Endothelial cell of umbilical vein (primary cell): Measurements from ENCODE around the gene HAPLN1. TPM values are rescaled to one million over a fixed set of nuclear protein-coding genes. Genes with fewer than 3 reads are reported as not detected.

Experiments
- BruUV-seq: library from RNA; stranded (reverse); fragments of 400-500 nt; replicated peaks from 2 replicates; lab custom pipeline; 2021; lab: Mats Ljungman, UMichigan
- CTCF ChIA-PET: fragments of 300-600, 350-600 bp; sonication (Branson Sonifier 250); formaldehyde crosslinking; loops from one replicate; lab custom pipeline; 2021; ENCODE audit warnings: antibody characterized with exemption, inconsistent platforms; lab: Charles Lee
- POLR2A ChIA-PET: fragments of 300-600, 350-600 bp; sonication (Branson Sonifier 250); formaldehyde crosslinking; loops from one replicate; lab custom pipeline; 2021; ENCODE audit warnings: antibody characterized with exemption, inconsistent platforms; lab: Charles Lee
- DNase-seq: peaks from one replicate; pipeline ENCODE4 v3.0.0-alpha.2; 2011; ENCODE audit warnings: low read depth, low spot score
- FAIRE-seq: peaks from 2 replicates; lab custom pipeline; 2011; peaks lifted over from hg19 to GRCh38; lab: Jason Lieb, UNC
- H2AFZ ChIP-seq: 2 replicates; pipeline ENCODE4 v1.6.0; 2012; ENCODE audit warnings: low read depth, low read length, control low read depth, inconsistent platforms
- H3K27ac ChIP-seq: 2 replicates; pipeline ENCODE4 v1.5.1; 2011; ENCODE audit warnings: low read depth, mild to moderate bottlenecking, control low read depth, low read length, moderate library complexity; ENCODE audit not compliant: insufficient read depth
- H3K27me3 ChIP-seq, 2 experiments: 2 replicates each; pipeline versions ENCODE4 v1.6.0 to v1.6.1; 2011; ENCODE audit warnings: low read length in 2 of 2, mixed read lengths in 1 of 2; ENCODE audit not compliant: control insufficient read depth in 2 of 2, insufficient read depth in 2 of 2
- H3K36me3 ChIP-seq, 2 experiments: 2 replicates in 1 of 2; 3 replicates in 1 of 2; pipeline ENCODE4 v1.5.1; 2011; ENCODE audit warnings: low read length in 2 of 2, mild to moderate bottlenecking in 1 of 2, moderate library complexity in 1 of 2; ENCODE audit not compliant: control insufficient read depth in 2 of 2, insufficient read depth in 2 of 2; ENCODE audit errors: extremely low read depth in 1 of 2
- H3K4me1 ChIP-seq: 3 replicates; pipeline ENCODE4 v1.5.1; 2011; ENCODE audit warnings: mild to moderate bottlenecking, low read length; ENCODE audit not compliant: control insufficient read depth, insufficient read depth; ENCODE audit errors: extremely low read depth
- H3K4me2 ChIP-seq: 2 replicates; pipeline ENCODE4 v1.6.1; 2011; ENCODE audit warnings: low read length, control low read depth, mixed read lengths; ENCODE audit not compliant: insufficient read depth
- H3K4me3 ChIP-seq, 3 experiments: fragments of 200-600 bp in 1 of 3; sonication (generic), shearing (Covaris generic) in 1 of 3; replicated peaks in 1 of 3; 2 replicates each; pipeline ENCODE4 v1.5.1; 2011 to 2016; ENCODE audit warnings: control low read depth in 3 of 3, low read length in 3 of 3, mild to moderate bottlenecking in 2 of 3, inconsistent platforms in 1 of 3, low read depth in 1 of 3, moderate library complexity in 1 of 3; ENCODE audit not compliant: insufficient read depth in 1 of 3
- H3K79me2 ChIP-seq: 2 replicates; pipeline ENCODE4 v1.6.0; 2012; ENCODE audit warnings: low read length, inconsistent platforms; ENCODE audit not compliant: control insufficient read depth, insufficient read depth
- H3K9ac ChIP-seq: replicated peaks from 2 replicates; pipeline ENCODE3; 2011; ENCODE audit warnings: low read length, control low read depth; ENCODE audit not compliant: insufficient read depth; ENCODE audit errors: extremely low read depth
- H3K9me1 ChIP-seq: replicated peaks from 3 replicates; pipeline ENCODE4 v1.6.0; 2011; ENCODE audit warnings: mild to moderate bottlenecking, low read length; ENCODE audit not compliant: control insufficient read depth, insufficient read depth; ENCODE audit errors: extremely low read depth
- H3K9me3 ChIP-seq: replicated peaks from 2 replicates; pipeline ENCODE4 v1.5.1; 2012; ENCODE audit warnings: low read length, inconsistent platforms; ENCODE audit not compliant: control insufficient read depth, insufficient read depth
- H4K20me1 ChIP-seq: replicated peaks from 2 replicates; pipeline ENCODE3; 2011; ENCODE audit warnings: mild to moderate bottlenecking, low read length; ENCODE audit not compliant: control insufficient read depth, insufficient read depth; ENCODE audit errors: extremely low read depth
- EZH2 ChIP-seq: IDR thresholded peaks from 2 replicates; pipeline ENCODE4 v1.6.1; 2012; ENCODE audit warnings: borderline replicate concordance, low read depth, mild to moderate bottlenecking, moderate library complexity, low read length, inconsistent platforms; ENCODE audit not compliant: severe bottlenecking
- FOS ChIP-seq: IDR thresholded peaks from 2 replicates; pipeline ENCODE4 v1.6.1; 2011; ENCODE audit warnings: mild to moderate bottlenecking, low read length, moderate library complexity, borderline replicate concordance; ENCODE audit not compliant: insufficient read depth
- GATA2 ChIP-seq: IDR thresholded peaks from 2 replicates; pipeline ENCODE4 v1.7.0; 2011; ENCODE audit warnings: low read depth, mild to moderate bottlenecking, moderate library complexity, mixed read lengths, low read length; ENCODE audit not compliant: insufficient read length, insufficient read depth
- JUN ChIP-seq: IDR thresholded peaks from 2 replicates; pipeline ENCODE4 v1.6.1; 2011; ENCODE audit warnings: borderline replicate concordance, low read depth; ENCODE audit not compliant: insufficient read length, insufficient read depth
- MAX ChIP-seq: IDR thresholded peaks from 2 replicates; pipeline ENCODE4 v1.6.1; 2011; ENCODE audit not compliant: insufficient read depth, insufficient read length
- MYC ChIP-seq: IDR thresholded peaks from one replicate; pipeline ENCODE4 v1.6.1; 2011; ENCODE audit warnings: mild to moderate bottlenecking, low read depth, low read length
- POLR2A ChIP-seq: IDR thresholded peaks from 2 replicates; pipeline ENCODE4 v1.6.1; 2012; ENCODE audit warnings: low read depth, mild to moderate bottlenecking, control low read depth, low read length
- POLR2AphosphoS5 ChIP-seq: IDR thresholded peaks from 2 replicates; pipeline ENCODE4 v1.6.1; 2012; ENCODE audit warnings: low read depth, mild to moderate bottlenecking, control low read depth, low read length, moderate library complexity; ENCODE audit not compliant: insufficient read depth
- dilution Hi-C: fragments of 300-500 bp; cut with MboI; formaldehyde crosslinking; loops from one replicate; pipeline ENCODE4 v1.15.0; 2019; ENCODE audit warnings: low sequenced_read_pairs; ENCODE audit not compliant: extremely low pct_ligation_motif_present
- intact Hi-C: fragments of 100-400 bp; cut with micrococcal nuclease; formaldehyde crosslinking; loops from one replicate; pipeline ENCODE4 v1.10.0; 2022
- polyA plus RNA-seq, 4 experiments: library from polyadenylated mRNA; depleted of rRNA in 3 of 4; stranded (reverse) in 3 of 4; unstranded in 1 of 4; fragments of >200 nt; gene quantifications; 2 replicates each; pipeline versions ENCODE4 v1.2.1 to v1.2.3, GENCODE V29; 2011 to 2012; ENCODE audit warnings: missing spikeins in 1 of 4
- total RNA-seq: library from RNA; stranded (reverse); gene quantifications from 2 replicates; pipeline ENCODE4 v1.2.3, GENCODE V29; 2021
- TF ChIP-seq, protein P1 (sequence below), 2 donors: IDR thresholded peaks; 1 replicate in 1 of 2; 2 replicates in 1 of 2; pipeline ENCODE4 v1.5.1; 2011; ENCODE audit warnings: low read length in 2 of 2, mild to moderate bottlenecking in 2 of 2, moderate library complexity in 2 of 2, control low read depth in 1 of 2, inconsistent platforms in 1 of 2, low read depth in 1 of 2; ENCODE audit not compliant: insufficient read depth in 1 of 2; ENCODE audit errors: extremely low read depth in 1 of 2

Gene HAPLN1
- total and polyA plus RNA-seq, 2 donors (not counting 3 experiments of a cell fraction or from before 2014, with no cell fraction given): 0.04 TPM; not detected in 1

GRCh38 chr5:83672158-83672557, 48.5 kb downstream of the HAPLN1 start:
- POLR2A ChIA-PET: no interaction called here
- dilution Hi-C loops: no loop called here
- intact Hi-C loops: no loop called here
- H3K79me2 ChIP-seq: no peaks in the 10 kb centered on the region
- H3K36me3 ChIP-seq: no peaks in the 10 kb centered on the region
- TF ChIP-seq MAX (no peak), POLR2AphosphoS5 (no peak)
- H3K4me3 ChIP-seq: no peak overlapping the region
- CTCF ChIA-PET: interaction anchor here (1.0 kb wide), 1 partner anchor 20 kb away, joined by 3 read pairs; no protein-coding TSS in a partner anchor
- H3K27me3 ChIP-seq: peaks cover 0 to 3% of the 10 kb centered on the region in 2 experiments
- H3K9me3 ChIP-seq: no peaks in the 10 kb centered on the region
- no peak for DNase-seq
- H3K4me1 ChIP-seq: no peaks in the 10 kb centered on the region
- no peak overlapping the region for H3K9ac ChIP-seq
- H4K20me1 ChIP-seq: no peaks in the 10 kb centered on the region
- H3K4me2 ChIP-seq: no peak overlapping the region
- FAIRE-seq: no peak
- H3K27ac ChIP-seq: no peak overlapping the region
- BruUV-seq: no TSS peak
- H3K9me1 ChIP-seq: no peaks in the 10 kb centered on the region
- no peak overlapping the region for H2AFZ ChIP-seq

GRCh38 chr5:83665631-83666030, 55.0 kb downstream of the HAPLN1 start:
- POLR2A ChIA-PET: no interaction called here

More at GRCh38 chr5:83665631-83666030, 55.0 kb downstream of the HAPLN1 start:
- dilution Hi-C loops: no loop called here
- no peak overlapping the region for H3K9ac ChIP-seq
- no peaks in the 10 kb centered on the region for H3K36me3 ChIP-seq
- CTCF ChIA-PET: no interaction called here
- H3K9me3 ChIP-seq: no peaks in the 10 kb centered on the region
- H3K27me3 ChIP-seq: peaks cover 0 to 3% of the 10 kb centered on the region in 2 experiments
- TF ChIP-seq FOS (no peak), EZH2 (no peak), POLR2A (no peak), GATA2 (no peak), MAX (no peak), MYC (no peak), POLR2AphosphoS5 (no peak), JUN (no peak)
- TF ChIP-seq, protein P1, sequence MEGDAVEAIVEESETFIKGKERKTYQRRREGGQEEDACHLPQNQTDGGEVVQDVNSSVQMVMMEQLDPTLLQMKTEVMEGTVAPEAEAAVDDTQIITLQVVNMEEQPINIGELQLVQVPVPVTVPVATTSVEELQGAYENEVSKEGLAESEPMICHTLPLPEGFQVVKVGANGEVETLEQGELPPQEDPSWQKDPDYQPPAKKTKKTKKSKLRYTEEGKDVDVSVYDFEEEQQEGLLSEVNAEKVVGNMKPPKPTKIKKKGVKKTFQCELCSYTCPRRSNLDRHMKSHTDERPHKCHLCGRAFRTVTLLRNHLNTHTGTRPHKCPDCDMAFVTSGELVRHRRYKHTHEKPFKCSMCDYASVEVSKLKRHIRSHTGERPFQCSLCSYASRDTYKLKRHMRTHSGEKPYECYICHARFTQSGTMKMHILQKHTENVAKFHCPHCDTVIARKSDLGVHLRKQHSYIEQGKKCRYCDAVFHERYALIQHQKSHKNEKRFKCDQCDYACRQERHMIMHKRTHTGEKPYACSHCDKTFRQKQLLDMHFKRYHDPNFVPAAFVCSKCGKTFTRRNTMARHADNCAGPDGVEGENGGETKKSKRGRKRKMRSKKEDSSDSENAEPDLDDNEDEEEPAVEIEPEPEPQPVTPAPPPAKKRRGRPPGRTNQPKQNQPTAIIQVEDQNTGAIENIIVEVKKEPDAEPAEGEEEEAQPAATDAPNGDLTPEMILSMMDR (IDR thresholded peaks at IDR 0.05; ENCODE audit: extremely low read depth in 1 of 2, insufficient read depth in 1 of 2, low read depth in 1 of 2, low read length in 2 of 2): no peak
- H3K9me1 ChIP-seq: no peaks in the 10 kb centered on the region
- no peaks in the 10 kb centered on the region for H4K20me1 ChIP-seq
- no peaks in the 10 kb centered on the region for H3K4me1 ChIP-seq
- H2AFZ ChIP-seq: no peak overlapping the region
- FAIRE-seq (no peak), DNase-seq (no peak)
- no TSS peak for BruUV-seq
- no peak overlapping the region for H3K27ac ChIP-seq
- no peak overlapping the region for H3K4me3 ChIP-seq
- no peak overlapping the region for H3K4me2 ChIP-seq
- H3K79me2 ChIP-seq: no peaks in the 10 kb centered on the region
- intact Hi-C loops: no loop called here
